GM21390 (cell line): ENCODE data around the gene SLC13A2.

Source experiments
- ATAC-seq: cut with Tn5 transposase; IDR thresholded peaks from one replicate; pipeline ENCODE4 v1.9.1; 2021; ENCODE audit not compliant: unreplicated experiment

SLC13A2 gene

DNA sequence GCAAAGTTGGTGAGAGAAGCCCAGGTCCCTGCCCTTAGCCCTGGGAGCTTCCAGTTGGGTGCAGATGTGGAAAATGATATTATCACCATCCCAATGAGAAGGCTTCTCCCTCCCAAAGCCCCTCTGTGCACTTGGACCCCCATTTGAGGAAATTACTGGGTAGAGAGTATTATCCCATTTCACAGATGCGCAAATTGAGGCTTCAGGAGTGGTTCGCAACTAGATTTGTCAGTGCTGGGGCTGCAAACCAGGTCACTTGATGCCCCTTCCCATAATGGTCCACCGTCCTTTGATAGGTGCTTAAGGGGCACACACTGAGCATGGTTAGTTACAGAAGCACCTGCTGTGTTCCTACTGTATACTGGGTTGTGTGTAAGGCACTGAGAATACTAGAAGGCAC lies 18.4 kb downstream of the SLC13A2 start:
- no peak for ATAC-seq

DNA sequence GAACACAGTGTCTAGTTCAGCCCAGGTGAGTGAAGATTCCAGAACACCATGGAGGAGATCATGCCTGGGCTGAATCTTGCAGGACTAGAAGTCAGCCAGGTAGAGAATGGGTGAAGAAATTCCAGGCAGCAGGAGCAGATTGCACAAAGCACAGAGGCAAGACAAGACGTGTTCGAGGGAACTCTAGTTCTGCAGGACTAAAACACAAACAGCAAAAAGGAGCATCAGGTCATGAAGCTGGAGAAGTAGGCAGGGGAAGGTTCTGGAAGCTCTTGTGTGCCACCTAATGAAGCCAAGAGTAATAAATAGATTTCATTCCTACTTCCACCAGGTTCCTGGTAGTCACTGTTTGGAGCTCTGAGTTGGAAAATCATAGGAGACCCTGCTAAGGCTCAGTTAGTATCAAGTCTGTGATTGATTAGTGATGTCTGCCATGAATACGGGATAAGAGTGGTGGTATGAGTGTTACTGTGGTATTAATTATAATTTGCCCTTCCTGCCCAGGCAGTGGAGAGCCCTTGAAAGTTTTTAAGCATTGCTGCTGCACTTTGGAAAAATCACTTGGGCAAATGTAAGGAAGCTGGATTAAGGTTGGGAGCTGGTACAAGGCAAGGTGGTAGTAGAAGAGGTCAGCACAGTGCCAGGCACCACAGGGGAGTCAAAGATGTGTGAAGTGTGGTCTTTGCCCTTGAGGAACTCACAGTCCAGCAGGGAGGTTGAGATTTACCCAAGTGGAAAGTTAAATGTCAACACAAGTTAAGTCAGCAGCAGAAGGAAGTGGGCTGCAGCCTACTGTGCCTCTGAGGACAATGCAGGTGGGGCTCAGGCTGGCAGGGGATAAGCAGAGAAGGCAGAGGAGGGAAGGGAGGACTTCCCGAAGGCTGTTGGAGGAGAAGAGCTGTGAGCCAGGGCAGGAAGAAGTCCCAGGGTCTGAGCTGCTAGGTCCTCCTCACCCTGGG lies 19.2 kb downstream of the SLC13A2 start:
- ATAC-seq, result no peak

DNA sequence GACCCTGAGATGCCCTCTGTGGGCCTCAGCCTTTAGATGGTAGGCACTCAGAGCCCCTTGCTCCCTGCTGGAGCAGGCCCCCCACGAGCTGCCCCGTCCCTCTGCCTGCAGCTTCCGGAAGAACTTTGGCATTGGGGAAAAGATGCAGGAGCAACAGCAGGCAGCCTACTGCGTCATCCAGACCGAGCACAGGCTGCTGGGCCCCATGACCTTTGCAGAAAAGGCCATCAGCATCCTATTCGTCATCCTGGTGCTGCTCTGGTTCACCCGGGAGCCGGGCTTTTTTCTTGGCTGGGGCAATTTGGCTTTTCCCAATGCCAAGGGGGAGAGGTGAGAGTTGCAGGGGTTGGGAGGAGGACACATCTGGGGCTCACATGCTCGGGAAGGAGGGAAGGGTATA lies 20.0 kb downstream of the SLC13A2 start:
- no peak for ATAC-seq

DNA sequence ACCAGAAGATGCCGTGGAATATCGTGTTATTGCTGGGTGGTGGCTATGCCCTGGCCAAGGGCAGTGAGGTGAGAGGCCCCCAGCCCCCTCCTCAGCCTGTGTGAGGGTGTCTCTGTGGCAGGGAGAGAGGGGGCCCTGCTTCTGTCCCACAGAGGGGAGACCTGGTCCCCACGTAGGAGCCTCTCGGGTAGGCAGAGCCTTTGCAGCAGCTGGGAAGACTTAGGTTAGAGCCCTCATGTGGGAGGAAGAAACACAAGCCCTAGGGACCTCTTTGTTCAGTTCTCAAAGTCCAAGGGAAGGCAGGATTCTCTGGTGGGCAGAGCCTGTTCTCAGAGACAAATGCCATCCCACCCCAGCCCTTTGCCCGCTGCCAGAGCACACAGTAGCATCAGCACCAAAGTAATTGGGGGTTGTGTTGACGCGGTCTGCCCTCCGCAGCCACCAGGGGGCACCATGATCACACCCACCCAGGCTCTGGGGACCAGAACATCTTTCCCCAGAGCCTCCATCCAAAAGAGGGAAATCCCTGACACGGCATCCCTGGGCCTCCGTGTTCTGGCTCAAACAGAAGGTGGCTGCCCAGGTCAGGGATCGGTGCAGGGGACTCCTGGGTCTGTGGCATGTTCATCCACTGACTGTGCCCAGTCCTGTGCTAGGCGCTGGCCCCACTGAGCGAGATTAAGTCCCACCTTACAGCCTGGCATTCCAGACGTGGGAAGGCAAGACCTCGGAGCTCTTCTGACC lies 21.2 kb downstream of the SLC13A2 start:
- no peak for ATAC-seq

DNA sequence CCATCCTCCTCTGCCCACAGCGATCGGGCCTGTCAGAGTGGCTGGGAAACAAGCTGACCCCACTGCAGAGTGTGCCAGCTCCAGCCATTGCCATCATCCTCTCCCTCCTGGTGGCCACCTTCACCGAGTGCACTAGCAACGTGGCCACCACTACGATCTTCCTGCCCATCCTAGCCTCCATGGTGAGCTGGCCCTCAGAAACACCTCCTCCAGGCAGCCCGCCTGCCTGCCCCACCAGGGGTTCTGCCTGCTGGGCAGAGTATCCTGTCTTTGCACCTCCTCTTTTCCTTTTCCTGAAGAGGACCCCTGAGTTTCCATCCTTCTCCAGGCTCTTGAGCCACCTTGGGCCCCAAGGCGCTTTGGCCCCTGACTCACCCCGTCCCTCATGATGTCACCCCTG lies 22.2 kb downstream of the SLC13A2 start:
- no peak for ATAC-seq

DNA sequence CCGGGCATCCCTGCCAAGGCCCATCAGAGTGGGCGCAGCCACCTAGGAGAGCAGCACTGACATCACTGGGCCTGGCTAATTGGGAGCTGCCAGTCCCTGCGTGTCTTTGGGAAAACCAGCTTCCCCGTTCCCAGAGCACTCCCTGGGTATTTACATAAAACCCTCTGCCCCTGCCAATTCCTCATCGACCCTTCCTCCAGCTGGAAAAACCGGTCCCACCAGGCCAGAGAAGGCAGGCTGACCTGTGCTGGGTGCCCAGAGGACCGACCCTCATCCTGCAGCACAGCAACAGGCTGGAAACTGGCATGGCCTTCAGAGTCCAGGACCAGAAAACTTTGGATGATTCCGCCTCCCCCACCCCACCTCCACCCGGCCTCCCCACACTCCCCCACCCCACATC lies 24.5 kb downstream of the SLC13A2 start:
- no peak for ATAC-seq

DNA sequence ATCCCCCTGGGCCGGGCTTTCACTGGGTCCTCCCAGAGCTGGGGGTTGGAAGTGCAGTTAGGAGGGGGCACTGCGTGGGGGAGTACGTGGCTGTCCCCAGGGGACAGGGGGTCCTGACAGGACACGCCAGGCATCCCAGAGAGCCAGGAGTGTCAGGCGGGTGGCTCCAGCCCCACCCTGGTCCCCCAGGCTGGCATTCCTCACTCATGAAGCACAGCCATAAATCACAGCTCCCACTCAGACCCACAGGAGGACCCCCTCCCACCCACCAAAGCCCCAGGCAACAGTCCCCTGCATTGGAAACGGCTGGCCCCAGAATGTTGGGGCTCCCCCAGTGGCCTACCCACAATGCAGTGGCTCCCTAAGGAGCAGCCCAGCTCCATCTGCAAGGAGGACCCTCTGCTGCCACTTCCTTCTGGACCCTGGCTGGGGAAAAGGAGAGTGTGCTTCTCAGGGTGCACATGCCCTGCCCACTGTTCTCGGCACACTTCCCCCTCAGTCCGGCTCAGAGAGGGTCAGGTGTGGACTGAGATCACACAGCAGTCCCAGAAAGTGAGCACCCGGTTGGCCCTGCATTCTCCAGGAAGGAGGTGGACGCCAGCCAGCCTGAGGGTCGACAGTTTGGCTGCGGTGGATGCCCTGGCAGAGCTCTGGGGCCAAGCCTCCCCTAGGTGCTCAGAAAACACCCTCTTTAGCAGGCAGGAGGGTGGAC lies 25.4 kb downstream of the SLC13A2 start:
- no peak for ATAC-seq

DNA sequence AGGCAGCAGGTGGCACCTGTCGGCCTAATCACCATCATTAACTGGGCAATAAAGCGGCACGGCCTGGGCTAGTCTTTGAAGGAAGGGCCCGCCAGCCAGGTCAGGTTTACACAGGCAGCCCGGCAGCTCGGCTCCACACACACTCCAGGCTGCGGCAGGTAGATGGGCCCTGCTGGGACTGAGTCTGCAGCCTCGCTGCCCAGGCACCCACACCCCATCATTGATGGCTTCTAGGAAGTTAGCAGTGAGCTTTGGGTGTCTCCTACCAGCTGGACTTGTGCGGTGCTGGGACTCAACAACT lies 25.9 kb downstream of the SLC13A2 start:
- no peak for ATAC-seq

DNA sequence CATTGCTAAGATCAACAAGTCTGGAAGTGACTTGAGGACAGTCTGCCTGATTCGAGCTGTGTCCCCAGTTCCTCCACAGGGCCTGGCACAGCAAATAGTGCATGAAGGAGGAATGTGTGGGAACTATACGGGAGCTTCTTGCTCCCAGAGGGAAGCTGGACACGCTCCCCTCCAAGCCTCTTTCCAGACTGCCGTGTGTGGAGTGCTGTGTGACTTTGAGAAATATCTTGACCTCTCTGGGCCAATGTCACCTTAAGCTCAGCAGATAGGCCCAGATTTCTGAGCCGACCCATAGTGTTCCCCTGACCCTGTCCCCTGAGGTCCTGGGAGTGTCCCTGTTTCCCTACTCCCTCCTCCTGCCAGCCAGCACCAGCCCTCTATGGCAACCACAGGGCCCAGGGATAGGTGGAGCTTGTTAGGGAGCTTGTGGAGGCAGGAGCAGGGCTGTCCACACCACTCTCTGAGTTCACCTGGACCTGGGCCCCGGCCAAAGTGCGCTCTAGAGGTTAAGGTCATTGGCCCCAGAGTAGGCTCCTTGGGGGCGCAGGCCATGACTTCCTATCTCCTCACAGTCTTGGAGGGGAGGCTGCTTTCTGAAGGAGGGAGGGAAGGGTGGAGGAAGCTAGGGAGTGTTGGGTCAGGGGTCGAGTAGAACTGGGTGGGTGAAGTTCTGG lies 26.4 kb downstream of the SLC13A2 start:
- ATAC-seq, result no peak

DNA sequence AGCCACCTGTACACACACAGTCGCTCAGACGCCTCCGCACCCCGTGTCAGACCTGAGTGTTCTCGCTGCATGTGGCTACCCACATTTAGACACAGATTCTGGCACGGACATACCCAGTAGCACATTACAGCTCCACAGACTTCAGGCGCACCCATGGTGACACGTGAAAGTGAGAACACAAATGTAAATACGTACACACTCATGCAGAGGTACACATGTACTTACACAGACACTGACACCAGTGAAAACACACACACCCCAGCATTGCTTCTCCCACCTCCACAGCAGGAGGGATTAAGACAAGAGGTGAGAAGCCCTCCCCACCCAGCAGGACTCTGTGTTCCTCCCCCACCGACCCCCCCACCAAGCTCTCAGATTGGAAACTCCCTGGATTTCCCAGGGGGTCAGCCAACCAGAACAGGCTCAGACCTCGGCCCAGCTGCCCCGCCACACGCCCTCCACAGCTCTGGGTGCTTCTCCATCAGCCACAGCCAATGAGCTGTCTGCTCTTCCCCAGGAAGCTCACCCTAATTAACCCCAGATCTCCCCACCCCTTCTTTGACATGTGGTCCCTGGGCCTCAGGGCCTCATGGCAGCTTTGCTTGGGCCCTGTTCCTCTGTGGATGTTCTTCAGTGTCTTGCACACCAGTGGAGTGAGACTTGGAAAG lies 27.4 kb downstream of the SLC13A2 start:
- ATAC-seq, result peak; percentile 58

DNA sequence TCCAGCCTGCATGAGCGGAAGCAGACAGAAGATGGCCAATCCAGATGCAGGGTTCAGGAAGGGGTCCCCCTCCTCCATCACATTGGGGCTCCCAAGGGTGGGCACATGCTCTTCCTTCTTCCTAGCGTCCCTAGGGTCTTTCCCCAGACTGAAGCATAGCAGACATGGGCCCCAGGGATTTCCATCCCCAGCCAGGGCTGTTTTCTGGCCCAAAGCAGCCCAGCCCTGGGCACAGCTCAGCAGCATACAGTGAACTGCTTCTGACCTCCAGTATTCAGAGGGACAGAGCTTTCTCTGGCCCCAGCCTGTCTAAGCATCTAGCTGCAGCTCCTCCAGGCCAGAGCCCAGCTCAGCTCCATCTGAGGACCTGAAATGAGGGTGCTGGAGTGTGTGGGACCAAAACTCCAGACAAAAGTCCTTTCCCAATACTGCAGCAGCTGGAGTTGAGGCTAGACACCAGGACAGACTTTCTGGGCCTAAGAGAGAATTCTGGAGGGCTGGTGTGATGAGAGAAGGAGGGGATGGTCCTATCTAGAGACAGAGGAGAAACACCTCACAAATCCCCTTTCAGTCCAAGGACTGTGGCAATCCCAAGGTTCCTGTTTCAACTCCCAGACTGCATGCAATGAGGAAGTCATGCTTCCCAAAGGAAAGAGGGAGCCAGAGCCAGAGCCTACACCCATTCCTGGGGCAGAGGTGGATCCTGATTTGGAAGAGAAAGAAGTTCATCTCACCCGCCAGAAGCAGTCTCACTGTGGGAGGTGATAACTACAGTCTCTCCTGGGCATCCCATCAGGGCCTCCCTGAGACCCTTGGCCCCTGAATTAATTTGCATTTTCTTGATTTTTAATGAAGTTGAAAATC lies 28.2 kb downstream of the SLC13A2 start:
- ATAC-seq, result no peak

DNA sequence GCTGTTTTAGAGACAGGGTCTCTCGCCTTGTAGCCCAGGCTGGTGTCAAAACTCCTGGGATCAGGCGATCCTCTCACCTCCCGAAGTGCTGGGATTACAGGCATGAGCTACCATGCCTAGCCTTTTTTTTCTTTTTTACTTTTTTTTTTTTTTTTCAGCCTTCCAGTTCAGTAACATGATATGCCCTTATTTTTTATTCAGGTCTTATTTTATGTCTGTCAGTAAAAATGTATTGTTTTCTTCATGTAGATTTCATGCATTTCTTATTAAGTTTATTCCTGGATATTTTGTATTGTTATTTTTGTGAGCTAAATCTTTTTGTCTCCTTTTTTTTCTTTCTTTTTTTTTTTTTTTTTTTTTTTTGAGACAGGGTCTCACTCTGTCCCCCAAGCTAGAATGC lies 30.0 kb downstream of the SLC13A2 start:
- ATAC-seq, result no peak

DNA sequence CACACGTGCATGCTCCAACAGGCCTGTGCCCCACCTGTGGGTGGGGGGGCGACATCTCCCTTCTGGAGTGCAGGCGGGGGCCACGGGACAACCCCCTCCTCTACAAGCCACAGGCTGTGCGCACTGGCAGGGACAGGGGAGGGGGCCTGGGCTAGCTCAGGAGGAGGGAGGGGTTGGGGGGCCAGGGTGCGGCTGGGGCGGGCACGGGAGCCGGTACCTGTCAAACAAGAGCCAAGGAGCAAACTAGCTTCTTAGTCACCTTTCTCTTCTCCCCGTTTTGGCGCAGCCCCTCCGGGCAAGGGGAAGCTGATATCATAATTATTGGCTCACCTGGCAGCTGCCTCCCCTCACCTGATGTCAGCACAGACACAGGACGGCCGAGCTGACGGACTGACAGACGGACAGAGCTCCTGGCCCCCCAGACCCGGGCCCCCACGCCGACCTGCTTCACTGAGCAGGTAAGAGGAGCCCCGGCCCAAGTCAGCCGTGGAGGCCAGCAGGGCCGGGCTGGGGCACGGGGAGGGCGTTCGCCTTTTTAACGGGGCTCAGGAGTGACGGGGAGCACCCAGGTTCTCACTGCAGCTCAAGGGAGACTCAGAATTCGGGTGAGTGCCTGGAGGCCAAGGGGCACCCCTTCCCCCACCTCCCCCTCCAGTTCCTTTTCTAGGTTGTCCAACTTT lies 32.7 kb downstream of the SLC13A2 start, which contains the start of gene FOXN1:
Gene FOXN1, plus strand, starts transcription at position 363 of the 680 bp plus-strand sequence. CDS start 17,622 bp downstream, outside the sequence.
- no peak for ATAC-seq

DNA sequence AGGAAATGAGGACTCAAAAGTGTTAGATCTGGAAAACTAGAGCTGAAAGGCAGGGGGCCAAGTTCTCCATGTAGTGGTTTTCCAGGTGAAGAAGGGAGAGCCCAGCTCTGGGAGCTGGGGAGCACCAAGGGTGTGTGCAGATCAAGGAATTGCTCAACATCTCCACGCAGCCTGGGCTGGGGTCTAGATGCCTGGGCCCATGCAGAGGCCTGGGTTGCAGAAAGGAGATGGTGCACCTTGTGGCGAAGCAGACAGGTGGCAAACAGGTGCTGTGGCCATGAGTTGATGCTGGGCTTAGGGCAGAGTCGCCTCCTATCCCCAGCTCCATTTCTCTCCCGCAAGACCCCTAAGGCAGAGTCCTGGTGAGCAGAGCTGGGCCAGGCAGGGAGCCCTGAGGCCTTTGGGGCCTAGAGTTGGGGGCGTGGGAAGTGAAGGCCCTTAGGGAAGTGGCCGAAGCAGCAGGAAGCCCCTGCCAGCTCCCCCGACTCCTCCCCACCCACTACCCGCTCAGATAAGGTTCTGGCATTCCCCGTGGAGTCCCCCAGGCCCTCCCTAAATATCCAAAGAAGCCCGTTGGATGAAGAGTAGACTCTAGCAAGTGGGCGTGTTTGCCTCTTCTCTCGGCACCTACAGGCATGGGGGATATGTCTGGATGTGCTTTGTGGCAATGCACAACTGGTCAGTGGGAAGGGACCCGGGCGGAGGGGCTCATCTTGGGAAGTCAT lies 33.5 kb downstream of the SLC13A2 start:
- ATAC-seq, result no peak

DNA sequence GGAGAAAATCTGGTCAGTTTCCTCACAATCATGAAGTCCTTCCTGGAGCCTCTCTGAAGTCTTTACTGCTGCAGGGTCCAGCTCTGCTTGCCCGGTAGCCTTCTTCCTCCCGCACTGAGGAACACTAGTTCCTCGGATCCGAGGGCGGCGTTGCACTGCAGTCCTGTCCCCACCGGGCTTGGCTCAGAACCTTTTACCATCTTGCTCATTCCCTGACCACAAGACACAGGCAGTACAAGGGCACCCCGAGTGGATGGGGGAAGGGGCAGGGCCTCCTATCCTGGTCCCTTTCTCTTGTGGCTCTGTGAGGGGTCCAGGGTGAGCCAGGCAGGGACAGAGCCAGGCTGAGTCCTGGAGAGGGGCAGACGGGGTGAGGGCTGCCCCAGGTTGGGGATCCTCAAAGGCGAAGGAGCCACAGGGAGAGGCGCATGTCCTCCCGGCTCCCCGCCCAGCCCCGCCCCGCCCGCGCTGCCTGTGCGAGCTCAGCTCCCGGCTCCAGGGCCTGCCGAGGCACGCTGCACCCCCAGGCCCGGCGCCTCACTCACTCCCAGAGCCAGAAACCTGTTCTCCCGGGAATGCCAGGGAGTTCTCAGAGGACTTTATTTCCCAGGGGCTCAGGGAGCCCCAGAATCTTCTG lies 34.2 kb downstream of the SLC13A2 start:
- ATAC-seq, result no peak

DNA sequence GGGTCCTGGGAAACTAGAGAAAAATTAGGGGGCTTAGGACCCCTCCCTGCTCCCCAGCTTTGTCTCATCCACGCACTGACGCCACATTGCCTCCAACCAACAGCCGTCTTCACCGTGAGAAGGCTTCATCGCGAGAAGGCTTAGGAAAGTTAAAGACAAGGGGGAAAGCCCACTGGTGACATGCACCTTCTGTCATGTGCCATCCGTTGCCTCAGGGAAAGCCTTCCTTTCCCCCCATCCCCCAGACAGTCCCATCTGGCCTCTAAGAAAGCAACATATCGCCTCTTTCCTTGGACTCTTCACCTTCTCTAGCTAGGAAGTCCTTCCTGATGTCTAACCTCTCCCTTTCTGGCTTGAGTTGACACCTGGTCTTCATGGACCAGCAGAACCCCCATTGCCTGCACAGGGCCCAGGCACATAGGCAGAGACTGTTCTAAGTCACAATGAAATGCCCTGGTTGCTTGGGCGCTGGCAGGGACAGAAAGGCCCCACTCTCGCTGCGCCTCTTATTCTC lies 34.8 kb downstream of the SLC13A2 start:
- ATAC-seq, result no peak

DNA sequence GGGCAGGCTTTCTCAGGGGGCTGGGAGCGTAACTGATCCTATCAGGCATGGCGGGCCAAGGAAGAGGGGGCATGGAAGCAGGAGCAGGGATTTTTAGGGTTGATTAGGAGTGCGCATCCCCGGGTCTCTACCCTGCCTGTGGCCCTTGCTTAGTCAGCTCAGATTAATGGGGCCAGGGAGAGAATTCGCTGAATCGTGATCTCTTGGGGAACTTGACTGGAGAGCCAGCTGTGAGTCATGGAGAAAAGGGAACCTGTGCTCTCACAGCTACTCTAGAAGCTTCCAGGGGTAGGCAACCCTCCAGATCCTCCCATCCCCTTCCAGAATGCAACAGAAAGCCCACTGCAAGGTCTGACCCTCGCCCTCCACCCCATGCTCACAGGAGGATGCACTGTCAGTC lies 36.3 kb downstream of the SLC13A2 start:
- ATAC-seq, result no peak
